ENCODE data around the gene AATK.

DNA sequence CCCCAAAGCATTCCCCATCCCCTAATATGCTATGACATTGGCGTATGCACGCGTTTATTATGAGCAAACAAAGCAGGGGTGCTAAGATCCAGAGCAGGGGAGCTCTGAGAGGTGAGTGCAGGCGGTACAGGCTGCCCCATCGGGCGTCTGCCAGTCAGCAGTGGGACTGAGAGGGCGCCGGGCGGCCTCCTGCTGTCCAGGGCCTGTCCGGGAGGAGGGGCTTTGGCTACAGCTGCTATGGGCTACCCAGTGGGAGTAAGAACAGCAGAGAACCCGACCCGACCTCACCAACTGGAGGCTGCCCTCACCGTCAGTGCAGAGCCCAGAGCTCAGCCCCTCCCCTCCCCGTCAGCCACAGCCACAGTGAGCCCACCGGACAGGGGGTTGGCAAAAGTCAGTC, 18.5 kb upstream of the AATK start:
- no peak for TF ChIP-seq ZFP30 (CRISPR knock-in tag; IDR thresholded peaks at IDR 0.05)
- no peak for TF ChIP-seq OSR1 (CRISPR knock-in tag; IDR thresholded peaks at IDR 0.05)
- TF ChIP-seq CSDC2 (CRISPR knock-in tag; IDR thresholded peaks at IDR 0.05): no peak
- TF ChIP-seq RARB (CRISPR knock-in tag; IDR thresholded peaks at IDR 0.05): no peak
- TF ChIP-seq, protein P1, sequence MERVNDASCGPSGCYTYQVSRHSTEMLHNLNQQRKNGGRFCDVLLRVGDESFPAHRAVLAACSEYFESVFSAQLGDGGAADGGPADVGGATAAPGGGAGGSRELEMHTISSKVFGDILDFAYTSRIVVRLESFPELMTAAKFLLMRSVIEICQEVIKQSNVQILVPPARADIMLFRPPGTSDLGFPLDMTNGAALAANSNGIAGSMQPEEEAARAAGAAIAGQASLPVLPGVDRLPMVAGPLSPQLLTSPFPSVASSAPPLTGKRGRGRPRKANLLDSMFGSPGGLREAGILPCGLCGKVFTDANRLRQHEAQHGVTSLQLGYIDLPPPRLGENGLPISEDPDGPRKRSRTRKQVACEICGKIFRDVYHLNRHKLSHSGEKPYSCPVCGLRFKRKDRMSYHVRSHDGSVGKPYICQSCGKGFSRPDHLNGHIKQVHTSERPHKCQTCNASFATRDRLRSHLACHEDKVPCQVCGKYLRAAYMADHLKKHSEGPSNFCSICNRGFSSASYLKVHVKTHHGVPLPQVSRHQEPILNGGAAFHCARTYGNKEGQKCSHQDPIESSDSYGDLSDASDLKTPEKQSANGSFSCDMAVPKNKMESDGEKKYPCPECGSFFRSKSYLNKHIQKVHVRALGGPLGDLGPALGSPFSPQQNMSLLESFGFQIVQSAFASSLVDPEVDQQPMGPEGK (CRISPR knock-in tag; IDR thresholded peaks at IDR 0.05; ENCODE audit: borderline replicate concordance): no peak
- no peak for TF ChIP-seq TOX (CRISPR knock-in tag; IDR thresholded peaks at IDR 0.05; ENCODE audit: borderline replicate concordance)
- TF ChIP-seq ZNF70 (CRISPR knock-in tag; IDR thresholded peaks at IDR 0.05): no peak
- TF ChIP-seq, protein P2, sequence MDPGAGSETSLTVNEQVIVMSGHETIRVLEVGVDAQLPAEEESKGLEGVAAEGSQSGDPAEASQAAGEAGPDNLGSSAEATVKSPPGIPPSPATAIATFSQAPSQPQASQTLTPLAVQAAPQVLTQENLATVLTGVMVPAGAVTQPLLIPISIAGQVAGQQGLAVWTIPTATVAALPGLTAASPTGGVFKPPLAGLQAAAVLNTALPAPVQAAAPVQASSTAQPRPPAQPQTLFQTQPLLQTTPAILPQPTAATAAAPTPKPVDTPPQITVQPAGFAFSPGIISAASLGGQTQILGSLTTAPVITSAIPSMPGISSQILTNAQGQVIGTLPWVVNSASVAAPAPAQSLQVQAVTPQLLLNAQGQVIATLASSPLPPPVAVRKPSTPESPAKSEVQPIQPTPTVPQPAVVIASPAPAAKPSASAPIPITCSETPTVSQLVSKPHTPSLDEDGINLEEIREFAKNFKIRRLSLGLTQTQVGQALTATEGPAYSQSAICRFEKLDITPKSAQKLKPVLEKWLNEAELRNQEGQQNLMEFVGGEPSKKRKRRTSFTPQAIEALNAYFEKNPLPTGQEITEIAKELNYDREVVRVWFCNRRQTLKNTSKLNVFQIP (CRISPR knock-in tag; IDR thresholded peaks at IDR 0.05; ENCODE audit: borderline replicate concordance, low read depth): no peak
- no peak for TF ChIP-seq ZNF8 (CRISPR knock-in tag; IDR thresholded peaks at IDR 0.05)
- no peak for TF ChIP-seq ESRRG (CRISPR knock-in tag; IDR thresholded peaks at IDR 0.05)
- no peak for TF ChIP-seq ISL1 (CRISPR knock-in tag; IDR thresholded peaks at IDR 0.05)
- TF ChIP-seq ZFP3 (CRISPR knock-in tag; IDR thresholded peaks at IDR 0.05): no peak

All from SK-N-SH treated with all-trans-retinoic acid at 6 μM for 48 hours (cell line).